OCI-LY7 (cell line): Measurements from ENCODE around the gene LRRC74B. TPM values are rescaled to one million over a fixed set of nuclear protein-coding genes. Genes with fewer than 3 reads are reported as not detected.
"Not testable (repeated sequence)": the region's sequence is repeated elsewhere in the genome, so short reads cannot be mapped to it uniquely, and the experiment has no call there.

Experiments
- BruUV-seq: library from RNA; stranded (reverse); fragments of 400-500 nt; replicated peaks from 2 replicates; lab custom pipeline; 2021; lab: Mats Ljungman, UMichigan
- CTCF ChIA-PET: fragments of 300-600 bp; sonication (Branson Sonifier 250); formaldehyde crosslinking; loops from one replicate; lab custom pipeline; 2022; ENCODE audit warnings: antibody characterized with exemption; ENCODE audit not compliant: unreplicated experiment; lab: Charles Lee
- POLR2A ChIA-PET: fragments of 300-600 bp; sonication (Branson Sonifier 250); formaldehyde crosslinking; loops from one replicate; lab custom pipeline; 2022; ENCODE audit warnings: antibody characterized with exemption; lab: Charles Lee
- DNase-seq: peaks from one replicate; pipeline ENCODE4 v3.0.0-alpha.2; 2015; ENCODE audit warnings: low spot score
- H2AFZ ChIP-seq: fragments of 200-600 bp; sonication (generic), shearing (Covaris generic); 2 replicates; pipeline ENCODE4 v1.6.1; 2014; ENCODE audit warnings: mild to moderate bottlenecking, antibody characterized with exemption, low read length, moderate library complexity
- H3K27ac ChIP-seq: fragments of 200-600 bp; sonication (generic); 2 replicates; pipeline ENCODE4 v1.5.1; 2014; ENCODE audit warnings: mixed run types, low read depth, mild to moderate bottlenecking, moderate library complexity, low read length, inconsistent platforms; ENCODE audit not compliant: poor library complexity, severe bottlenecking
- H3K36me3 ChIP-seq: fragments of 200-600 bp; sonication (generic); 2 replicates; pipeline ENCODE4 v1.6.1; 2014; ENCODE audit warnings: mild to moderate bottlenecking, antibody characterized with exemption, low read length, moderate library complexity, mixed read lengths; ENCODE audit not compliant: insufficient read depth
- H3K4me1 ChIP-seq: fragments of 200-600 bp; sonication (generic); 2 replicates; pipeline ENCODE4 v1.5.1; 2014; ENCODE audit warnings: mild to moderate bottlenecking, low read length; ENCODE audit not compliant: insufficient read depth, poor library complexity, severe bottlenecking
- H3K4me2 ChIP-seq: fragments of 200-600 bp; sonication (generic); 2 replicates; pipeline ENCODE4 v1.6.1; 2014; ENCODE audit warnings: mild to moderate bottlenecking, low read length
- H3K4me3 ChIP-seq: fragments of 200-600 bp; sonication (generic); 2 replicates; pipeline ENCODE4 v1.5.1; 2014; ENCODE audit warnings: mild to moderate bottlenecking, low read depth, low read length; ENCODE audit not compliant: poor library complexity, severe bottlenecking
- H3K79me2 ChIP-seq: fragments of 200-600 bp; sonication (generic); 2 replicates; pipeline ENCODE4 v1.6.1; 2016; ENCODE audit warnings: low read depth, mild to moderate bottlenecking, low read length, moderate library complexity, mixed read lengths; ENCODE audit not compliant: insufficient read depth
- H3K9me2 ChIP-seq: fragments of 200-600 bp; sonication (generic); 2 replicates; pipeline ENCODE4 v1.6.1; 2016; ENCODE audit warnings: mild to moderate bottlenecking, low read length, mixed read lengths; ENCODE audit not compliant: insufficient read depth
- H3K9me3 ChIP-seq: fragments of 200-600 bp; sonication (generic); 2 replicates; pipeline ENCODE4 v1.6.1; 2014; ENCODE audit warnings: mild to moderate bottlenecking, mixed run types, low read length, mixed read lengths
- H4K20me1 ChIP-seq: fragments of 200-600 bp; sonication (generic); 2 replicates; pipeline ENCODE4 v1.6.1; 2014; ENCODE audit warnings: mild to moderate bottlenecking, antibody characterized with exemption, low read length, moderate library complexity, mixed read lengths; ENCODE audit not compliant: insufficient read depth
- CTCF ChIP-seq: fragments of 200-600 bp; sonication (generic); conservative IDR thresholded peaks from 2 replicates; pipeline ENCODE4 v1.5.1; 2014; ENCODE audit warnings: mild to moderate bottlenecking, antibody characterized with exemption, low read length, moderate library complexity, mixed read lengths
- EZH2phosphoT487 ChIP-seq: fragments of 200-600 bp; sonication (generic); IDR thresholded peaks from 2 replicates; pipeline ENCODE4 v1.6.1; 2018; ENCODE audit warnings: low read depth, borderline replicate concordance, mild to moderate bottlenecking, mixed run types, antibody characterized with exemption, low read length, moderate library complexity, mixed read lengths
- intact Hi-C: fragments of 100-400 bp; cut with micrococcal nuclease; formaldehyde crosslinking; loops from one replicate; pipeline ENCODE4 v1.10.0; 2022; ENCODE audit not compliant: unreplicated experiment
- total RNA-seq, 2 experiments: library from RNA; depleted of rRNA in 1 of 2; stranded (reverse); fragments of >200 nt in 1 of 2; shearing (Covaris generic) in 1 of 2; gene quantifications; 2 replicates each; pipeline ENCODE4 v1.2.3, GENCODE V29; 2014 to 2022

LRRC74B gene
- total RNA-seq, 2 experiments from 2014 or later, result not detected

- no peaks in the 10 kb centered on the region for H3K9me2 ChIP-seq
- no peaks in the 10 kb centered on the region for H3K9me3 ChIP-seq
- H3K27ac ChIP-seq, result peak within 1 kb of the TSS; percentile 96
- peak; percentile 97 for DNase-seq
- no peak for TF ChIP-seq CTCF
- TF ChIP-seq EZH2phosphoT487, result no peak
- peaks cover 30% of the 10 kb centered on the region for H3K79me2 ChIP-seq
- H3K36me3 ChIP-seq, result peaks cover 41% of the 10 kb centered on the region
- peak within 1 kb of the TSS; percentile 31; the same call in 1 of the 2 replicates for H2AFZ ChIP-seq
- BruUV-seq, result TSS peak; percentile 83
- ChIA-PET CTCF (no interaction called here), POLR2A (interaction anchor here (0.8 to 1.3 kb wide), 4 partner anchors 12 to 79 kb away, joined by 3 to 4 read pairs (median 4); partner anchors contain the start of gene LZTR1)
- intact Hi-C loops, result loop anchor here (1.0 to 10.0 kb wide), 3 partner anchors 20 to 147 kb away; partner anchors contain the start of genes CRKL, PI4KA and SNAP29
- no peaks in the 10 kb centered on the region for H4K20me1 ChIP-seq
- H3K4me3 ChIP-seq, result peak within 1 kb of the TSS; percentile 83
- H3K4me1 ChIP-seq, result peaks cover 36% of the 10 kb centered on the region
- H3K4me2 ChIP-seq, result peak within 1 kb of the TSS; percentile 100
These were observed 44.0 kb upstream of the LRRC74B start, which contains the start of gene THAP7 for GRCh38 chr22:21001601-21002325. Gene THAP7 (minus strand): TSS chr22:21002118. CDS start chr22:21001911, 207 bp downstream.

- Histone ChIP-seq H4K20me1 (no peaks in the 10 kb centered on the region), H3K9me2 (no peaks in the 10 kb centered on the region), H3K27ac (no peak overlapping the region), H3K4me2 (peak overlapping the region; percentile 100), H3K4me3 (peak overlapping the region; percentile 83), H2AFZ (no peak overlapping the region), H3K4me1 (peaks cover 29% of the 10 kb centered on the region), H3K36me3 (peaks cover 25% of the 10 kb centered on the region), H3K9me3 (no peaks in the 10 kb centered on the region), H3K79me2 (peaks cover 30% of the 10 kb centered on the region)
- TF ChIP-seq EZH2phosphoT487, result no peak
- TF ChIP-seq CTCF, result no peak
- ChIA-PET POLR2A (interaction anchor here (1.3 to 1.4 kb wide), 2 partner anchors 15 to 18 kb away, joined by 3 read pairs; no protein-coding TSS in a partner anchor), CTCF (interaction anchor here (0.6 kb wide), 1 partner anchor 12 kb away, joined by 3 read pairs; no protein-coding TSS in a partner anchor)
- BruUV-seq, result no TSS peak
- DNase-seq, result no peak
- intact Hi-C loops, result loop anchor here (10.0 kb wide), 1 partner anchor 149 kb away; the partner anchor contains the start of genes PI4KA and SNAP29
These were observed 42.0 kb upstream of the LRRC74B start for GRCh38 chr22:21003782-21004181.

GRCh38 chr22:21009208-21009607, 36.5 kb upstream of the LRRC74B start:
- POLR2A ChIA-PET, result interaction anchor here (0.5 kb wide), 1 partner anchor 65 kb away, joined by 3 read pairs; no protein-coding TSS in a partner anchor
- H4K20me1 ChIP-seq, DNase-seq, H2AFZ ChIP-seq, H3K4me1 ChIP-seq, H3K4me2 ChIP-seq, CTCF ChIA-PET, H3K79me2 ChIP-seq, H3K9me3 ChIP-seq, H3K9me2 ChIP-seq, H3K4me3 ChIP-seq, H3K27ac ChIP-seq, BruUV-seq, H3K36me3 ChIP-seq: not testable (repeated sequence)
- intact Hi-C loops, result loop anchor here (10.0 kb wide), 1 partner anchor 154 kb away; the partner anchor contains the start of genes PI4KA and SNAP29
